ENCODE results near the gene ARHGEF10L.

ARHGEF10L gene

DNA sequence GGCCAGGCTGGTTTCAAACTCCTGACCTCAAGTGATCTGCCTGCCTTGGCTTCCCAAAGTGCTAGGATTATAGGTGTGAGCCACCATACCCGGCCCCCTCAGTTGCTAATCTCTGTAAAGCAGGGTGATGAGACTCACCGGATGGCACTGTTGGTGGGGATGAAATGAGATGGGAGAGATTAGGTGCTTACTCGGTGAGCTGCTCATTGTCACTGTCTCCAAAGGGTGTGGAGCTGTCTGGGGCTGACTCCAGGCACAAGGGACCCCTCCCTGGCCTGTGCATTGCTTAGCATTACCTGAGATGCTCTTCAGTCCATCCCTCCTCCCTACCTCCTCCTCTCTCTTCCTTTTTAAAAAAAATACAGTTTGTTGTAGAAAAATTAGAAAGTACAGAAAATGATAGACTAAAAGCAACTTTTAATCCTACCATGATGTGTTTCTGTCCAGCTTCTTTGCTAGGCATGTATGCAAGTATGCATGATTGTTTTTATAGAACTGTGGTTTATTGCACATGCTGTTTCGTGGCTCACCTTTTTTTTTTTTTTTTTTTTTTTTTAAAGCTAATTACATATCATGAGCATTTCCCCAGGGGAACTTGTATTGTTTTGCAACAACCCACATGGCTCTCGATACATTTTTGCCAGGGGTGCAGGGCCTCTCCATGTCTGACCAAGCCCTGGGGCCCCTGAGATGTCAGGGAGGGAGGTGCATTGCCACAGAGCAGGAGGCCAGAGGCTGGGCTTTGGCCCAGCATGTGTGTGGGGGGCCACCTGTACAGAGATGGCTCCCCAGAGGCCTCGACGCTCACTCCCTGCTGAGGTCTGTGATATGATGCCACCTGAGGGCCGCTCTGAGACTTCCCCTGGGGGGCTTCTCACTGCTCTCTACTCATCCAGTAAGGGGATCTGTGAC is 55.4 kb downstream of the ARHGEF10L start:
- DNase-seq, result no peak

DNA sequence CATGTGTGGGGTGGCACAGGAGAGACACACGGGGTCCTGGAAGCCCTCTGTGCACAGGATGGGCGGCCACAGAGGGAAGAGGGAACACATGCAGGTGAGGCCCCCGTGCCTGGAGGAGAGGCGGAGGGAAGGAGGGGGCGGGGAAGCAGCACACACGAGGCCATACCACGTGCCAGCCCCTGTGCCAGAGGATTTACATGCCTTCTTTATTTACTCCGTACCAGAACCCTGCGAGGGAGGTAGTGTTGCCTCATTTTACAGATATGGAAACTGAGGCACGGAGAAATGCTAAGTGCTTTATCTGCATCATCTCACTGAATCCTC is 56.1 kb downstream of the ARHGEF10L start:
- DNase-seq, result no peak

DNA sequence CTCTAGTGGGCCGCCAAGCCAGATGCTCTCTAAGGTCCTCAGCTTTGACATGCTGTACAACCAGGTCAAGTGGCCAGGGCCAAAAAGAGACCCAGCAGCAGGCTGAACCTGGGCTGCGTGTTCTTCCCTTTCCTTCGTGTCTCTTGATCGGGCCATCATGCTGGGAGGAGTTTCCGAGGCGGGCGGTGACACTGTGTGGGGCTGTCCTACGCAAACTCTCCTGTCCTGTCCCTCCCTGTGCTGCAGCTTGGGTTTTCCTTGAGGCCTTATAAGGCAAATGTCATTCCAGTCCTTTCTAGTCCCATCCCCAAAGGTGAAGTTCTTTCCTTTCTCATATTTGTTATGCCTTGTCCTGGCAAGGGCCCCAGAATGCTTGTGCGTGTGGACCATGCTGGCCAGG is 56.7 kb downstream of the ARHGEF10L start:
- no peak for DNase-seq

DNA sequence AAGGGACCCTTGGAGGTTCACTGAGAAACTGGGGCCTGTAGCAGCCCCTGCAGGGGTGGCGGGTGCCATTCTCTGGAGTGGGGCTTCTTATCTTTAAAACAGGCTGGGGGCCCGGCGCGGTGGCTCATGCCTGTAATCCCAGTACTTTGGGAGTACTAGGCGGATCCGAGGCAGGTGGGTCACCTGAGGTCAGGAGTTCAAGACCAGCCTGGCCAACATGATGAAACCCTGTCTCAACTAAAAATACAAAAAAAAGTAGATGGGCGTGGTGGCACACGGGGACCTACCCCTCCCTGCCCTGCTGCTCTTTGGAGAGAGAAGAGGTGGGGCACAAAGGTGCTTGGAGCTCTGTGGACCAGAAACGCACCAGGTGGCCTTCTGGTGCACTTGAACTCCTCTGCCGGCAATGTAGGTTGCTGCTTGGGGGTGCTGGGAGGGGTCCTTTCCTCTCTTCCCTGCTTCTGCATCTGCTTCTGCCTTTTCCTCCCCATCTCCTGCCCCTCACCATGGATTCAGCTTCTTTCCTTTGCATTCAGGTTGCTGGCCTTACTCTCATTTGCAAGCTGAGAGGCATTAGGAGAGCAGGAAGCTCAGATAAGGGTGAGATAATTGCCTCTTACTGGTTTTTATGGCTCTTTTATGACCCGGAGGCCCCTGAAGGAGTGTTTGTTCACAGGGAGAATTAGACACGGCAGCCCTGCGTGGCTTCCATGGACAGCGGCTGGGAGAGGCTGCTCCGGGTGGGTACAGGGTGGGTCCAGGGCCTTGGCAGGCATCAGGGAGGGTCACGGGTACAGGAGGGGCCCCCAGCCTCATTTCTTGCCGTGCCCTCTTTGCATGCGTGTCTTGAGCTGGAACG is 57.4 kb downstream of the ARHGEF10L start:
- no peak for DNase-seq

DNA sequence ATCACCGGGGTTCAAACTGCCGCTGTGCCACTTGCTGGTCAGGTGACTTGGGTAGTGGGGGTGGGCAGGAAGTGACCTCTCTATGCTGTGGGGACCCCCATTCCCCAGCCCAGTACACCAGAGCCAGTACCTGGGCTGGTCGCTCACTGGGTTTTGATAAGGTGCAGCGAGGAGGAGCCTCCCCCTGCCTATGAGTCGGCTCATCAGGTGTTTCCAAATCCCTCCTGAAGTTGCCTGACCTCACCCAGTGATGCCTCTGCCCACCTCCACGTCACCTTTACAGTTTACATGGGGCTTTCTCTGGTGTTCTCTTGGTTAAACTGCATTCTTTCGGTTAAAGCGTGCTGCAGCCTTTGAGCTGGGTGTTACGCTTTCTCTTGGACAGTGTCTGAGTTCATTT is 58.2 kb downstream of the ARHGEF10L start:
- DNase-seq, result no peak

DNA sequence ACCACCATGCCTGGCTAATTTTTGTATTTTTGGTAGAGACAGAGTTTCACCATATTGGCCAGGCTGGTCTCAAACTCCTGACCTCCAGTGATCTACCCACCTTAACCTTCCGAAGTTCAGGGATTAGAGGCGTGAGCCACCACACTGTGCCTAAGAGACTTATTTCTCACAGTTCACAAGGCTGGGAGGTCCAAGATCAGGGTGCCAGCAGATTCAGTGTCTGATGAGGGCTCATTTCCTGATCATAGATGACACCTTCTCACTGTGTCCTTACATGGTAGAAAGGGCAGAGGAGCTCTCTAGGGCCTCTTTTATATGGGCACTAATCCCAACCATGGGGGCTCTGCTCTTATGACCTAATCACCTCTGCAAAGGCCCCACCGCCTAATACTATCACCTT is 58.8 kb downstream of the ARHGEF10L start:
- no peak for DNase-seq

DNA sequence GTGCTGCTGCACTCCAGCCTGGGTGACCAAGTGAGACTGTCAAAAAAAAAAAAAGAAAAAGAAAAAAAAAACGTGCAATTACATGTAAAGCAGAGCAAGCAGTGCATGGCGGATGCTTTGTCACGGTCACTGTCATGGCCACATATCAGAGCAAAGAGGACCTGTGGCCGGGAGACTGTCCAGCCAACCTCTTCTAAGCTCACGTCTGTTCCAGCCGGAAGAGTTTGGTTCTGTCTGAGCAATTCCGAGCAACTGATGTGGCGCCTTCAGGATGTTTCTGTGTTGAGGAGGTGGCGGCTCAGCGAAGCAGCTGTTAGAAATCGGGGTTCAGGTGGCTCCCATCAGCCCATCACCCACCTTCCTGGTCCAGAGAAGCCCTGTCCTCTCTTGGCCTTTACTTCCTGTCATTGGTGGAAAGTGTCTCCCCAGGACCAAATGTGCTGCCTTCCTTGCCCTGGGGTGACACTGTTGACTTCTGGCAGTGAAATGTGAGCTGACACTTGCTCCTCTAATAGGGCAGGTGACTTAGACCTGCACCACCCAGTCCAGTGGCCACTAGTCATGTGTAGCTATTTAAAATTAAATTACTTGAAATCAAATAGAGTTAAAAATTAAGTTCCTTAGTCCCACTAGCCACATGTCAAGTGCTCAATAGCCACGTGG is 59.9 kb downstream of the ARHGEF10L start:
- DNase-seq, result no peak

DNA sequence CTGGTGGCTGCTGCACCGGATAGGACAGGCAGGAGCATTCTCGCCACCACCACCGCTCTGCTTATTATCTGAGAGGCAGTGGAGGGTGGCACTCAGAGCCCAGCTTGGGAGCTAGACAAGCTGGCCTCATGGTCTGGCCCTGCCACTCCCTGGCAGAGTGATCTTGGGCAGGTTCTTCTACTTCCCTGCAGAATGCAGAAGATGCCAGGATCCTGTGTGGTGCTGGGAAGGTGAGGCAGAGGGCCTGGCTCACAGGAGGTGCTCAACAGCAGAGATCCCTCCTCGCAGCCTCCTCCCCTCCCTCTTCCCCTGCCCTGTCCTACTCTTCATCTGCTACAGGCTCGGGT is 60.4 kb downstream of the ARHGEF10L start:
- DNase-seq, result no peak

DNA sequence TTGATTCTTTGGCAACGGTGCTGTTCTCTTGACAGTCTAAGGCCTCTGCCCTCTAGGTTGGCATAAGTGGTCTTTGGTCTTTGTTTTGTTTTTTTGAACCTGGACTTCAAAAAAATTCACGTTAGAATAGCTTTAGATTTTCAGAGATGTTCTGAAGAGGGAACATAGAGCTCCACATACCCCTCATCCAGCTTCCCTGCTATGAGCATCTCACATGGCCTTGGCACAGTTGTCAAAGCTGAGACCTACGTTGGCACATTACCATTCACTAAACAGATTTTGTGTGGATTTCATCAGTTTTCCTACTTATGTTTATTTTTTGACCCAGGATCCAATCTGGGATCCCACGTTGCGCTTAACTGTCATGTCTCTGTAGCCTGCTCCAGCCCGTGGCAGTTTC is 60.8 kb downstream of the ARHGEF10L start:
- DNase-seq, result no peak

DNA sequence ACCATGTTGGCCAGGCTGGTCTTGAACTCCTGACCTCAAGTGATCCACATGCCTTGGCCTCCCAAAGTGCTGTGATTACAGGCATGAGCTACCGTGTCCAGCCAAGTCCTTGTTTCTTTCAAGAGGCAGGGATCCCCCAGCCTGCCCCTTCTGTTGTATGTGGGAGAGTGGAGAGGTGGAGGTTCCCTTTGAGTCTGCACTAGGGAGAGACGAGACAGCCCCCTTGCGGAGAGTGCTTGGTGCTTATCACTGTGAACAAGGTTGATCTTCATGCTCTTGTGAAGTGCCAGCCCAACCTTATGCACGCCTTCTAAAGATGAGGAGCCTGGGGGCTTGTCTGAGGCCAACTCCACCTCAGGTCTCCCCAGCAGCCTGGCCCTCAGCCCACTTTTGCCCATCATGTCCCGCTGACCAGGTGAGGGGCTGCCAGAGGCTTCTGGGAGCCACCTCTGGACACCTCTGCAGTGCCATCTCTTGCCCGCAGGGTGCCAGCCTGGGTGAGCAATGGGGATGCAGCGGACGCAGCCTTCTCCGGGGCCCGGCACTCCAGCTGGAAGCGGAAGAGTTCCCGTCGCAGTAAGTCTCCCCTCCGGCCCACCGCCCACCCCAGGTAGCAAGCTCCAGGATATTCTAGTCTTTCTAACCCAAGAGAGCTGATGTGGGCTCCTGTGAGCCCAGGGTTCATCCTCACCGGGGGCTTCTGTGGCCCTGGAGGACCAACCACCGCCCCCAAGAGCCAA is 62.3 kb downstream of the ARHGEF10L start:
- DNase-seq, result no peak

DNA sequence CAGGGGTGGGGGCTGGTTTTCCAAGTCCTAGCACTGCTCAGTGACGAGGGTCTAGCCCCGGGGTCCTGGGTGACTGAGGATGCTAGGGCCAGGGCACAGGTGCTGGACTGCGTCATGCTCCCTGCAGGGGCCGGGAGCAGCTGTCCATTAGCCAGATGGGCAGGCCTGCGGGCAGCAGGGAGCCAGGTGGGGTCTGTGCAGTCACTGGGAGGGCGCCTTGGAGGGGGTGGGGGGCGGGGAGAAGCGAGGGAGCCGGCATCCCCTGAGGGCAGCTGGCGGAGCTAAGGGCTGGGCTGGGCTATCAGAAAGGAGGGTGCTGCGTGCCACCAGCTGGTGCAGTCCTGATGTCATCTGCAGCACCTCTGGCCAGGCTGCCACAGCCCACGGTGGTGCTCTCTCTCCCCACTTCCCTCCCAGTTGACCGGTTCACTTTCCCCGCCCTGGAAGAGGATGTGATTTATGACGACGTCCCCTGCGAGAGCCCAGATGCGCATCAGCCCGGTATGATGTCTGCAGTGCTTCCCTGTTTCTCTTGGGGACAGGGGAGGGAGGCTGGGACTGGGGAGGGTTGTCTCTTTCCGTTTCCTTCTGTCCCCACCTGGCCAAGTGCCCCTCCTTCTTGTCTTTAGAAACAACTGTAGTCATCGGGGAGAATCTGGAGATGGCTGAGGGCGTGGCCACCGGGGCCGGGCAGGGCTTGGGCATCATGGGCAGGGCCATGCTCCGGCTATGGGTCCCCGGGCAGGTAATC is 63.8 kb downstream of the ARHGEF10L start:
- no peak for DNase-seq

DNA sequence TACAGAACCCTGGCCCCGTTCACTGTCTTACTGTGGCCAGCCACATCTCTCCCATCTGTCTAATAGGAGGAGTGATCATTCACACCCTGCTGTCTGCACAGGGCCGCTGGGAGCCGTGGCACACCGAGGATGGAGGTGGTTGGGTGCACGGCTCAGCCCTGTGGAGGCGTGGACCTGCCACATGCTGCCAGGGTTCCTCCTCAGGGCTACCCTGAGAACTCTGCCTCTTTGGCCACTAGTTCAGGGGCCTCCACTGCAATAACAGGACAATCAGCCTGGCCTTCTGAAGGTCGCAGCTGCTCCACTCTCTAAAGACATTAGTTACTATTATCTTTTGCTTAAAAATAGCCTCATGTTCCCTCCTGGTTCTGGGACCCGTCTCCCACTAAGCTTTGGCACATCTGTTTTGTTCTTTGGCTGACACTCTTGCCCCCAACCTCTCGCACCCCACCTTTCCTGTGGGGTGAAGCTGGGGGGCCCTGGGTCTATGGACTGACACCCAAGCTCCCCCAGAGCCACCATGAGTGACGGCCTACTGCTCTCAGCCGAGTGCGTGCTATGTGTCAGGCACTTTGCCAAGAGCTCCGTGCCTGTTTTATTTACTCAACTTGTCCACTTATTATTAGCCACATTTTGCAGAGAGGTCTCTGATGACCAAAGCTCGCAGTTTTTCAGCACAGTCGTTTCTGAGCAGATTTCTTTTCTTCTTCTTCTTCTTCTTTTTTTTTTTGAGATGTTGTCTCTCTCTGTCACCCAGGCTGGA is 66.3 kb downstream of the ARHGEF10L start:
- no peak for DNase-seq

DNA sequence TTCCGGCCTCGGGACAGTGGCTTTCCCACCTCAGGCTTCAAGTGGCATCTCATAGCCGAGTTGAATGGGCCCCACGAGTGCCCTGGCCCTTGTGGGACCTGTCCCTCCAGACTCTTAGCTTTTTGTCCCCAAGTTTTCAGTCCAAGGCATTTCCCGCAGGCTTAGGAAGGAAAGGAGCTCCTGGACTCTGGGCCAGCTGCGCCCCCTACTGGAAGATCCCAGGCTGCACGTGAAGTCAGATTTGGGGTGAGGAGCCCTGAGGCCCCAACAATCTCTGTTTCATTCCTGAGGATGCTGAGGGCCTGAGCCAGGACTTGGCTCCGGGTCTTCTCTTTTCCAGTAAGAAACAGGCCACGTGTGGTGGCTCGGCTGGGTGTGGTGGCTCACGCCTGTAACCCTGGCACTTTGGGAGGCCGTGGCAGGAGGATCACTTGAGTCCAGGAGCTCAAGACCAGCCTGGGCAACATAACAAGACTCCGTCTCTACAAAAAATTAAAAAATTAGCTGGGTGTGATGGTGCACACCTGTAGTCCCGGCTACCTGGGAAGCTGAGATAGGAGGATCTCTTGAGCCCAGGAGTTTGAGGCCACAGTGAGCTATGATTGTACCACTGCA is 67.4 kb downstream of the ARHGEF10L start:
- no peak for DNase-seq

DNA sequence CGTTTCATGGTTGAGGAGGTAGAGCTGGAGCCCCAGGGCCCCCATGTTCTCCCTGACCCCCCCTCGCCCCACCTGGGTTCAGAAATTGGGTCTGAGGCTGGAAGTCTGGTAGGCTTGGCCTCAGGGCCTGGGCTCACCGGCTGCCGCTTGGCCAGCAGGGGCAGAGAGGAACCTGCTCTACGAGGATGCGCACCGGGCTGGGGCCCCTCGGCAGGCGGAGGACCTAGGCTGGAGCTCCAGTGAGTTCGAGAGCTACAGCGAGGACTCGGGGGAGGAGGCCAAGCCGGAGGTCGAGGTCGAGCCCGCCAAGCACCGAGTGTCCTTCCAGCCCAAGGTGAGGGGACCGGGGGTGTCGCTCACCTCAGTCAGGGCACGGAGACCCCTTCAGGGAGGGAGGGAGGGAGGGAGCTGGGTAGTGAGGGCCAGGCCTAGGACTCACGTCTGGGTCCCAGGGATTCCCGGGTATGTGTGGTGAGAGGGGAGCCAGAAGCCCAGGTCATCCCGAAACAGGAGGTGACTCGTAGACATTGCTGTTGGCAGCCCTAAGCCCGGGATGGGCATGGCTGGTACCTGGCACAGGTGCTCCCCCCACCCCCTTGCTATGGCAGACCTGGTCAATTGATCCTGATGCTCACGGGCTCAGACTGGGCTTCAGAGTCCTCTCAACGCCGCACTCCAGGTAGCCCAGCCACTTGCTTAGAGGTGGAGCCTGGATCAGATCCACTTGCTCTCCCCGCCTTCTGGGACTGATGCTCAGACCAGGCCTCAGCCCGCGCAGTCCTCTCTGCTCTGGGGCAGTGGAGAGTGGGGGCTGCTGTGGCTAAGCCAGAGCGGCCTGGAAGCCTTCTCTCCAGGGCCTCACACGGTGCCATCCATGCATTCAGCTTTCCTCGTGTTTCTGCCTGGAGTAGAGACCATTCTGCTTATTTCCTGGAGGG is 68.4 kb downstream of the ARHGEF10L start:
- DNase-seq, result no peak

DNA sequence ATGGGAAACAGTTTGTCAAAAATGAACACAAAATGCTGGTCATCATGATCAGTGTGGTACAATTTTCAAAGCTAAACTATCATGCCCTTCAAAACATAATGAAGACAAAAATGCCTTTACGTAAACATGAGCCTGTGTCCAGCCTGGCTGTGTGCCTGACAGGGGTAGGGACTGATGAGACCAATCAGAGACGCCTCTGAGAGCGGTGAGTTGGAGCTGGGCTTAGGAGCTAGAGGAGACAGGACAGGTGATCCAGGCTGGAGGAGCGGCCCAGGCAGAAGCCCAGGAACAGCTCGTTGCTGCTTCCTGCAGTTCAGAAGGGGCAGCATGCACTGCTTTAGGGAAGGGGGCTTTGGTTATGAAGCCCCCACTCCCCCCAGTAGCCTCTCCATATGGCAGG is 70.0 kb downstream of the ARHGEF10L start:
- no peak for DNase-seq

DNA sequence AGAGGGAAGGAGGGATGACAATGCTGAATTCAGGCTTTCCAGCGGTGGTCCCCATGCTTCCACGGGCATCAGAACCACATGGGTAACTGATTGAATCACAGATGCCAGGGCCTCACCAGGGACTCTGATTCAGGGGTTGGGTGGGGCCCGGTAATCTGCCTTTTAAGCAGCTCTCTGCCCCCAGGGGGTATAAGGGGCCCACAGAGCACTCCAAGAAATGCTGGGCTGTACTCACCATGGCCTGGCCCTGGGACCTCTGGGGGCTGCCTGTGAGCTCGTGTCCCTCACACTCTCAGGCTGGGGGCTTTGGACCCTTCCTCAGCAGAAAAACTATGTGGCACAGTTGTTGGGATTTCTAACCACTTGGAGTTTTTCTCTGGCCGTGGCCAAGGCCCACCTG is 70.6 kb downstream of the ARHGEF10L start:
- no peak for DNase-seq

DNA sequence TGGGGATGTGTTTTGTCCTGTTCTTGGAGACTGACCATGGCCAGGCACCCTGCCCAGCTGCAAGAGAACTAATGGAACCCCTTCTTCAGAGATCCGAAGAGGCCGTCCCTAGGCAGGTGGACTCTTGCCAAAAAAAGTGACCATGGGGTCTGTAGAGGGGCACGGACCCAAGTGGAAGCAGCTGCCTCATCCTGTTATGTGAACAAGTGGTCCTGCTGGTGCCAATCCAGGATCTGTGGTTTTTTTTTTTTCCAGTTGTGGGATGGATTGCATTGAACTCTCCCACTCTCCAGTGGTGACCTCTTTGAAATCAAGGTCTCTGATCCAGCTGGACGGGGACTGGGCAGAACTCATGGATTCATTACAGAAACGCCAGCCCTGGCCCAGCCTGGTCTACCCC is 71.2 kb downstream of the ARHGEF10L start:
- DNase-seq, result no peak

DNA sequence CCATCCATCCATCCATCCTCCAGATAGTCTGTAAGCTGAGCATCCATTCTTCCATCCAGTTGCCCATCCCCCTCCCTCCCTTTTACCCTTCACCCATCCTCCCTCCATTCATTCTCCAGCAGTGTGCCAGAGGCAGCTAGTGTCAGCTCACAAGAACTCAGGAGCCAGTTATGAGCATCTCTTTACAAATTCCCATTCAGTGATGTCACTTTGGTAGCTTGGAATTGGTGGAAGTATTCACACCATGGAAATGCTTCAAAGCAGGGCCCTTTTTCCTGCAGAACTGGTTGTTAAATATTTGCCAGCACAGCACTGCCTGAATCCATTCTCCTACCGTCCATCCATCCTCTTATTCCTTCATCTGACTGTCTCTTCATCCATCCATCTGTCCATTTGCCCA is 72.5 kb downstream of the ARHGEF10L start:
- DNase-seq, result no peak

DNA sequence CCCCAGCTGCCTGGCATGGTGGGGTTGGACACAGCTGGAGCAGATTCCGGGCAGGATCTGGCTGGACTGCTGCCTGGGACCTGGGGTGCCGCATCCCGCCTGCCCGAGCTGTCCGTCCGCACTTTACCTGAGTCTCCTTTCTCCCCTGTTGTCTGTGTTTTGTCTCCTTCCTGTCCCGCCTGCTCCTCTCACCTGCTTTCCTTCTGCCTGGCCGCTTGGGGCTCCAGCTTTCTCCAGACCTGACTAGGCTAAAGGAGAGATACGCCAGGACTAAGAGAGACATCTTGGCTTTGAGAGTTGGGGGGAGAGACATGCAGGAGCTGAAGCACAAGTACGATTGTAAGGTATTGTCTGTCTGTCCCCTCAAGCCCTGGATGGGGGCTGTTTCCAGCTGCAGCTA is 73.3 kb downstream of the ARHGEF10L start:
- no peak for DNase-seq

DNA sequence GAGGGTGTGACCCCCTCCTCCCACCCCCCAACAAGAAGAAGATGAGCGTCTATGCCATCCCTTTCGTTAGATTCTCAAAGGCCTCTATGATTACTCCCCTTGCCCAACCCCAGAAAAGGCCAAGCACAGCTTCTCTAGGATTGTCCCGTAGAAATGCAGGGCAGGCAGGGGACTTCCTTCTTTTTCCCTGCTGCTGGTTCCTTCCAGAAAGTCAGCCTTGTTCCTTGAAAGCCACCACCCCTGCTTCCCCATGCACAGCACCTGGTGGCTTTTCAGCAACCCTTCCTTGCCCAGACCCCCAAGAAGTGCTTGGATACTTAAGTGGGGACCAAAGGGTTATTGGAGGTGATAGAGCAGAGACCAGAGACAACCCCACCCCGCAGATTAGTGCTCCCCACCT is 75.1 kb downstream of the ARHGEF10L start:
- DNase-seq, result no peak
